ENCODE results near the gene BABAM2.

Gene BABAM2

DNA sequence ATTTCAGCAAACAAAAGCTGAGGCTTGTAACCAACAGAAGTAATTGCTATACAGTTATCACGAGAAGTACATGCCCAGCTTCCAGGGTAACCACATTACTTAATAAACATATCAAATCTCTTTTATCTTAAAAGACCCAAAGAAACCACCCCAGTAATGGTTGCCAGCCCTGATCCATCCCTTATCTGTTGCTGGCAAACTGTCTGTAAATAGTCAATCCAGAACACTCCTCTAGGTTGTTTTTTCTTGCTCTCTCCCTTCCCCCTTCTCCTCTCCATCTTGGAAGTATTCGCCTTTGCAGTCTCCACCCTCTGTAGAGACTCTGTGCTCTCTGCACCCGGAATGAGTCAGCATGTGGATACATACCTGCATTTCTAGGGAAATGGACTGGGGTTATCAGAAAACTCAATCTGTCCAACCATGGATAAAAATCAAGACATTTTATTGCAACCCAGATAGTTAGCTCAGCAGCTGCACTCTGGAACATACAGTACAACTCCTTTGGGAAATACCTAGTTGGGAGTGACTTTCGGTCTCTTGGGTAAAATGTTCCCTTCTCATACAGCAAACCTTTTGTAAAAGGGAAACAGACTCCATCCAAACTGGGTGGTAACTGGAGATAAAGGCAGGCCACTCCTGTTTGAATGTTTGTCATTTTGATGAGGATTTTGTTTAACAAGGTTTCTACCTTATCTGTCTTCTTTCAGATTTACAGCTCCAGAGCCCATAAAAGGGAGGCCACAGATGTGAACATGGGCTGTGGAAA is 378.7 kb downstream of the BABAM2 start:
- DNase-seq: no peak

DNA sequence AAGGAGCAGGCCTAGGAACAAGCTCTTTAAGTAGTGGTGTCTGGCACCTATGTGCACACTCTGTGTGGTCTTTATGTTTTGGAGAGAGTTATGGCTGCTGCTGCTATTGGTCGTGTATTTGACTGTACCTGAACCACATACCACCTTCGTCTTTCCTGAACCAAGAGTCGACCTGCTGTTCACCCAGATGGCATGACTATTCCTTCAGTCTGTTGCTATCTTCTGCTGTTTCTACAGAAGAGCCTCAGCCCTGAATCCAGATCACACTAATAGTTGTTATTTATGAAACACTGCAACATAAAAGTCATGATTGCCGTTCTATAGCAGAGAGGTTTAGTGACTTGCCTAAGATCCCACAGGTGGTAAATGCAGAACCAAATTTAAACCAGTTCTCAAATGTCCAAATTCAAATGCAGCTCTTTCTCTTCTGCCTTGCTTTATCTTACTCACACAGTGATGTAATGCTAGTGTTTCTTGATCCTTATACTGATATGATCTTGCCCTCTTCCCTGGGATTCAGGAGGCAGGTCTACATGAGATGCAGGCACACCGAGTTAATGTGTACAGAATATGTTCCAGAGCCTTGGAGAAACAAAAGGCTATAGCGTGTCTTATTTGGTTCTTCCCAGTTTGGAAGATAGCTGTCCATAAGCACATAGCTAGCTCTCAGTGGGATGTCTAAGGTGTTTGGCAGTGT is 380.1 kb downstream of the BABAM2 start:
- DNase-seq: no peak

DNA sequence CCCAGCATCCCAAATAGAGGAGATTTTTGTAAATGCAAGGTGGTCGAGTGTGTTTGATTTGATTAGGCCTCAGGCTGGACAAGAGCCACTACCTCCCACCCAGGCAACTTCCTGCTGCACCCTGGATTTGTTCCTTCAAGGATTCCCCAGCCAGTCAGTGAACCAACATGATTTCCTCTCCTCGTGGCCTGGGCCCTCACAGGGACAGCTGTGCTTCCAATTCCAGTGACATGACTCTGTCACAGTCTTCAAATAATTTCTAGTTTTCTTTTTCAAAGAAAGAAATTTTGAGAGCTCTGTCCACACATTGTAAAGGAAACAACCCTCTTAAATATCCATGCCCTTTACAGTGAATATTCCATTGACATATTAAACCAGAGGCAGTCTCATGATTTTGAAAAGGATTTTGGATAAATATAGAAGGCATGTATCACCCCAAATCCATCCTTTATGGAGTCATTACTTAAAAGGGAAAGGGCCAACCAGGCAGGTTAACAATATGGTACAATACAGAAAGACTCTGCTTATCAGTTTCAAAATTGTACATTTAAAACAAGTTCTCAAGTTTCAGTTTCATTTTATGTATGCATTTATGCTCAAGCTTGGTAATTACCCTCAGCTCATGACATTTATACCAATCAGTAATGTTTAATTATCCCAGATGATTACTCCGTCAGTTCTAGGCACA is 380.8 kb downstream of the BABAM2 start:
- DNase-seq: no peak

DNA sequence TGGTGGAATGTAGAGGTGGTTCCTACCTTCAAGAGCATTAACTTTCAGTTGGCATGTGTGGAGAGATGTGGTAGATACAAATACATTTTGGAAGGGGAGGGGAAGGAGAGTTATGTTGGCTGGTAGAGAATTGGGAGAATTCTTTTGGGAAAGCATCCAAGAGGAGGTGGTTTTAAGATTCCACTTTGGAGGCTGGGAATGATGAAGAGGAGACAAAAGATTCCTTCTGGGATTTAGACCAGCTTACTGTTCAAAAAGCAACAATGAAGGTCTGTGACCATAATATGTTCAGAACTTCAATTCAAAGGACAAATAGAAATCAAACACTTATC is 381.4 kb downstream of the BABAM2 start:
- DNase-seq: no peak

DNA sequence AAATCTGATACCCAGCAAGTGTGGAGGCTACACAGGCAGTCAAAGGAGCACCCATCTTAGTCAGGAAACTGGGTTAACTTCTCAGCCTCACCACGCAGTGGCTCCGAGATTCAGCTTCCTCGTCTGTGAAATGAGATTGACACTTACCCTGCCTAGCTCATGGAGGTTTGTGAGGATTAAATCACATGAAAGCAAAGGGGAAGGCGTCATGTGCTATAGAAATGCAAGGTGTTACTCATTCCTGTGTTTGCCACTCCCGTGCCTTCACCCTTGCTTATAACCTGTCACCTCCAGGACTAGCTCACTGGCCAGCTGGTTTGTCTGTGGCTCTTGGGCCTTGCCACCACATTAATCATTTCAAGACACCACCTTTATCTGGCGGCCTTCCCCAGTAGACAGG is 383.2 kb downstream of the BABAM2 start:
- DNase-seq: no peak

DNA sequence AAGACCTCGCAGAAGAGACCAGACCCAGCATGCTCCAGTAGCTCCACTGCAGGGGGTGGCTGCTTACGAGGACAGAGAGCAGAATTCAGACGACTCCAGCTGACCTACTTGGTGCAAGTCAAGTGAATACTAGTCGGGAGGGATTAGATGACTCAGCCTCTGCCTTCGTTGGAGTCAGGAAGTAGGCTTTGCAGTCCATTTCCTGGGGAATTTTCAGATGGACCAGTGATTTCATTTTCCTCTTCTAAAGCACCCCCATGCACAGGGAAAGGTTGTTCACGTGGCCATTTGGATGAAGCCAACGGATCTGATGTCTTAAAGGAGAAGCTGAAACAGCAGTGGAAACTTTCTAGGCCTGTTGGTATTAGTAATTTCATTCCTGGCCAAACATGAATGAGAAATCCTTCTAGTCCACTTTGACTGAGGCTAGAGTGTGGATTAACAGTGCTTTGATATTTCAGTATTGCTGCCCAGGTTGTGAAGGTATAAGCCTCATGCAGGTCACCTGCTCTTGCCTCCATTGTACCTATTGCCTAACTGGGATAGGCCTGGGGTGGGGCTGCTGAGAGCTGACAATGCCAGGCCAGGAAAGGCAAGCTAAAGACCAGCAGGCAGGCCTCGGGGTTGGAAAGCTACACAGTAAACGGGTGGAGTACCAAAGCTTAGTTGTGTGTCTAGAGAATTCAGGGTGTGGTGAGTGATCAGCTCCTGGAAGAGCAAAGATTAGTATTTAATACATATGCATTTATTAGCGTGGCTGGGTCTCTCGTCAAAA is 384.6 kb downstream of the BABAM2 start:
- DNase-seq: no peak

DNA sequence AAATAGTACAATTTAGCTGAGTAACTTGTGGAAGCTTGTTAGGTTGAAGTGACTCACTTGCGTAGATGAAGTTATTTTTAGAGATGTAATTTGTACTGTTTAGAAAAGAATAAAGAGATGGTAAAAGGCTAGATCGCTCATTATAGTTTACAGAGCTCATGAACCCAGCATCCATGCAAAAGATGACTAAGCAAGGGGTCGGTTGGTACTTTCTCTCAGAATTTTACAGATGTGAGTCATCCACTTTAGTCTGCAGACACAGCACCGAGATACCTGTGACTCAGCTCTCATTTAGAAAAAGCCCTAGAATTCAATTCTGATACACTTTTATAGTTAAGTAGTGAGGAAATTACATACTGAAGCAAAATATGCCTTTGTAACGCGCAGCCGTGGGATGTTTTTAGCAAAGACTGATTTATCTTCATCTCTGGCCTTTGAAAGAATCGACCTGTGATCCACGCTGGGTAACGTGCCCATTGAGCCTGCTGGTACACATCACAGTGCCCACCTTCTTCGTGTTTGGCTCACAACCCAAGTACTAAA is 385.6 kb downstream of the BABAM2 start:
- DNase-seq: peak; percentile 5

DNA sequence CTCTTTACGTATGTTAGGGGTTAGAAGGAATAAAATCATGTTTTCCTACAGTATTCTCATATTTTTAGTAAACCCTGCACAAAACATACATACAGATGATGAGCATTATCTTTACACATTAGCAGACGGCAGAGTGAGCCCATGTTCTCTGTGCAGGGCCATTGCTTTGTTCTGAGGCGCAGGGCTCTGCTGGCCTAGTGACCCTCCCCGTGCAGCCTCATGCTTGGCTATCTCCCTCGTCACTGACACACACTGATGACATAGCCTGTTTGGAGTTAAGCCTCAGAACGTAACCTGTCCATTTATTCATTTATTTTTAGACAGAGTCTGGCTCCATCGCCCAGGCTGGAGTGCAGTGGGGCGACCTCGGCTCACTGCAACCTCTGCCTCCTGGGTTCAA is 386.3 kb downstream of the BABAM2 start:
- no peak for DNase-seq

DNA sequence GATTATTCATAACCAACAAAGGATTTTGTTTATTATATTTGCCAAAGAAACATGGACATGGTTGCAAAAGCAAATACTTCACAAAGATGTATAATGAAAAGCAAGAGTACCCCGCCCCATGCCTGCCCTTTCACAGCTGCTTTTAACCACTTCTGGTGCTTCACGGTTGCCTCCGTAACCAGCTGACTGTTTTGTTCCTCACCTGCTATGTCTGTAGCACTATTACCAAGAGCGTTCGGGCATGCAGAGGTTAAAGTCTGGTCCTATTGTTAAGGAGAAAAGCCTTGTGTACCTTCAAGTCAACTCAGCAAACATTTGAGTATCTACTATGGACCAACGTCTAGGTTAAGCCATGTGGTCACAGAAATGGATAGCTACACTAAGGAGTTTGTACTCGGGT is 386.9 kb downstream of the BABAM2 start:
- DNase-seq: no peak

DNA sequence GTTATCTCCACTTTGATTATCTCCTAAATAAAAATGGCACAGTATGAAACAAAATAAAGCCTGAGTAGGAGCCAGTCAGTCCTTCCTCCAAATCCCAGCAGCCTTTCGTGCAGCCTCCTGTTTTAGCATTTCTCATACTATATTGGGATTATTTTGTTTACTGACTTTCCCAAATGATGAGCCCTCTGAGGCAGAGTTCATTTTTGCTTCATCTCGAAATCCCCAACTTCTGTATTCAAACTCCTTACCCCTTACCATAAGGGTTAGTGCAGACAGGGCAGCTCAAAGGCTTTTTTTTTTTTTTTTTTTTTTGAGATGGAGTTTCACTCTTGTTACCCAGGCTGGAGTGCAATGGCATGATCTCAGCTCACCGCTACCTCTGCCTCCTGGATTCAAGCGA is 388.8 kb downstream of the BABAM2 start:
- no peak for DNase-seq

DNA sequence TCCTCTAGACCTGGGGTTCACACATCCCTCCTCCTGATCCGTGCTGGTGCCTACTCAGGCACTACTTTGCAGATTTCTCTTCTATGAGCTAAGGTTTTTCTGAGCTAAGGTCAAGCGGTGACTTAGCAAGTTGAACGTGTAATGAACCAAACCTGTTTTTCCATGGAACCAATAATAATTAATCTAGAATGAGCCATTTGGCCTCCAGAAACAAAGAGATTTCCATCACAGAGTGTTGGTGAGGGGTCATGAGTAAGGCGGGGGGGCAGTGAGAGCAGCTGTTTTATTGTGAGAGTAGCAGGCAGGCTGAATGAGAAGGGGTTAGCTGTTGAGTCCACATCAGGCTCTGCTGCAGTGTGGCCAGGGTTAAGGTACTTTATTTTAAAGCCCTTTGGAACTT is 390.1 kb downstream of the BABAM2 start:
- DNase-seq: no peak

DNA sequence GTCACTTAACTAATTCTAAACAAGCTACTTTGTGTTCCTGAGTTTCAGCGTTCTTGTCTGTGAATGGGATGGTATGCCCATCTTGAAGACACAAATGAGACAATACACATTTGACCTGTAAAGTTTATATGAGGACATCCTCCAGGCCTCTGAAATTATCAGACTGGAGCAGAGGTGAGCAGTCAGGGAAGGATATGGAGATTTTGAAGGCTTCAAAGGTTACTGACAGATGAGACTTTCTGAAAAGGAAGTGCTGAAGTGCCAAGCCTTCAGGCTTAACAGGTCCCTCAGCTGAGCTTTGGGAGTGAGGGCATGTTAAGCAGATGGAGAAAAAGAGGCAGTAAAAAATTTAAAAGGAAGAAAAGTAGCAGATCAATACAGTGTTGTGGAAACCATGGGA is 391.2 kb downstream of the BABAM2 start:
- DNase-seq: no peak

DNA sequence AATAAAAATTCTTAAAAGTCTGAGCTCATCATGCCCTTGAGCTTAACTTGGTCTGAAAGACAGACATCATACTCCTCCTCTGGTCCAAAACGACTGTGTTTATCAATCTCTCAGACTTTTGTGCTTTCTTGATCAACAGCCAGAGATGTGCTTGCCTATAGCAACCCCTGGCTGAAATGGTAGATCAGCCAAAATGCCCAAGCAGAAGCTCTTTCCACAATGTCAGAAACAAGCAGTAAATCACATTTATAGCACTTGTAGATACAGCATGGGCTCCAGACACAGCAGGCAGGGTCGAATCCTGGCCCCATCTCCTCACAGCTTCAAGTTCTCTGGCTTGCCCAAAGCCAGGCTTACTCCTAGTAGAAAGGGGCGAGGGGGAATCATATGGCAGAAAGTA is 391.7 kb downstream of the BABAM2 start:
- DNase-seq: no peak

DNA sequence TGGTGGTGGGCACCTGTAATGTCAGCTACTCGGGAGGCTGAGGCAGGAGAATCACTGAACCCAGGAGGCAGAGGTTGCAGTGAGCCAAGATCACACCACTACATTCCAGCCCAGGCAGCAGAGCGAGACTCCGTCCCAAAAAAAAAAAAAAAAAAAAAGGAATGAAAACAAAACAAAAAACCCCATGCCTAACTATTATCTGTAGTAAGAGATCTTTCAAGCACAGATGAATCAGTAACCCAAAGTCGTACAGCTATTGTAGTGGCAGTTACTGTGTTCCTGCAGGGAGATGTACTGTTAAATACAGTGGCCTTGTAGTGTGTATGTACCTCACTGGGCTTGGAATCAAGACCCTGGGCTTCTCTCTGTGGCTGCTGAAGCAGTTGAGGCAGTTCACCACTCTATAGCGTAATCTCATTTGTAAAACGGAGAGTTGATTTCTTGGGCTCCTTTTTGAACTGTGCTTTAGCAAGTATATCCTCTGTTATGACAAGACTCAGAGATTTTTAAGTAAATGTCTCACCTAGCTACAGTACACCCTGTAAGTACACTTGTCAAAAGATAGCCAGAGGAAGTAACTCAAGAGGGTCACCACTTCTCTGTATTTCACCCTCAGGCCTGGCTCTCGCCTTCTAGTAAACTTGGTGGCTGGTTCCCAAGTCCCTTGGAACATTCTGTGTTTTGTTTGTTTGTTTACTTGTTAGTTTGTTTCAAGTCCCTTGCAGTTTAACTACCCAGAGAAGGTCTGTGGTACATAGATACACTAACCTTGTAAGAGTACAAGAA is 392.5 kb downstream of the BABAM2 start:
- no peak for DNase-seq

DNA sequence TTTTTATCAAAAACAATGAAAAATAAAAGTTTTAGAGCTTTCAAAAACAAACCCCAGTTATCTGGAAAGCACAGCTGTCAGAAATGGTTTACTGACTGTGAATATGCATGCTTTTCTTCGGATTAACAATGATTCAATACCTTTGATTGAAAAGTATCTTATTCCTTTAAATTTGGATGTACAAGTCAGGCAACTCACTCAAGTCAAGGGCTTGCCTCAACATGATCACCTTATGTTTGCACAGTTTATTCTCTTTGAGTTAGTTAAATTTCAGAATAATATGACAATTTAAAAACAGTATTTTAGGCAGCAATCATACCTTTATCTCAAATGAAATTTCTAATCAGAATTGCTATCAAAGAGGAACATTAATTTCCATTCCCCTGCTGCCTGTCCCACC is 393.3 kb downstream of the BABAM2 start:
- DNase-seq: no peak

DNA sequence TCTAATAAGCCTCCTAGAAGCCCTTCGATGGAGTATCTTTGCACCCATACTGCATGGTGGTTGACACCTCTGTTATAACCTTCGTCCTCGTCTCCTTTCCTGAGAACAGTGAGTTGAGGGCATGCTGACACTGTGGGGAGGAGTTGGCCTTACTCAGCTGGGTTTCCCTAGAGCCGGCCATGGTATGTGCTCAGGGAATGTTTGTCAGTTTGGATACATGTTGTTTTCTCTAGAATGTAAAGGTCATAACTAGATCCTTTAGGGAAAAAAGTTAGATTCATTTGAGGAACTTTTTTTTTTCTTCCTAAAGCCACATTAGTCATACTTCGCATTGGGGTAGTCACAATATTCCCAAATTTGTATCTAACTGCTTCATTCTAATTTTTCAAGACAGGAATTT is 396.1 kb downstream of the BABAM2 start:
- DNase-seq: no peak

DNA sequence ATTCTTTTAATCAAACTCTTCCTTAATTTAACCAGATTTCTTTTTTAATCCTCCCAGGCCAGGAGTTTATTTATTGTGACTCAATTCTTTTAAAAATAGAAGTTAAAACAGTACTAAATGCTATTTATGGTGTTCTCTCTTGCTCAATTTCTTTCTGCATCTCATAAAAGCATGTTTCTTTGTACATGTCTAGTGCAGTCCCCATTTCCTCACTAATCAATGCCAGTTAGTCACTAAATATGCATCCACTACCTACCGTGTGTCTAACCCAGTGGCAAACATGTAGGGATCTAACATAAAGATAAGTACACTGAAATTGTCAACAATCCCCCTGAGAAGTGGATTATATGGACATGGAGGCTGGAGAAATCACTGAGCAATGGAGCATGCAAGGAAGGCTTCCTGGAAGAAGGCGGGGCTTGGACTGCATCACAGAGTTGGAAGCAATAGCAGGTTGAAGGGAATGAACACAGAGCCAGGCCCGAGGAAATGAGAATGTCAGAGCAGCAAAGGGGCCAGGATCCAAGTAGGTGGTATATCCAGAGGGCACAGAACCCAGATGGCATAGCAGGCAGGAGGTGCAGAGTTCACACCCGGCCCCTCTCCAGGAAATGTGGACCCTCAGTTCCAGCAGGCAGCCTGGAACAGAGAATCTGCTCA is 396.9 kb downstream of the BABAM2 start:
- DNase-seq: no peak

DNA sequence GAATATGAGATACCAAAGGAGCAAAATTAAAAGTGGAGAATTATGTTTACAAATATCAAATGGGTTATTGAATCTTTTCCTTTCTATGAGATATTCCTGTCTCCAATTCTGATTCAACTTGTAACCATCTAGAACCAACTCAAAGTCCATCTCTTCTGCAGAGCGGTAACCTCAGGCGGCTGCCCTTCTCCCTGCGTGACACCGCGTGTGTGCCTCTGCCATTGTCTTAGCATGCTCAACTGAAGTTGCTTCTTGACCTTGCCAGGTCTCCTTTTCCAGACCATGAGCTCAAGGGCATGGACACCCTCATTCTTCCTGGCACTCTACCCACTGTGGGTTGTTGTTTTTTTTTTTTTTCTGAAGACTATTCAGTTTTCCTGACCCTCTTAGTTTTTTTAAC is 398.1 kb downstream of the BABAM2 start:
- no peak for DNase-seq

DNA sequence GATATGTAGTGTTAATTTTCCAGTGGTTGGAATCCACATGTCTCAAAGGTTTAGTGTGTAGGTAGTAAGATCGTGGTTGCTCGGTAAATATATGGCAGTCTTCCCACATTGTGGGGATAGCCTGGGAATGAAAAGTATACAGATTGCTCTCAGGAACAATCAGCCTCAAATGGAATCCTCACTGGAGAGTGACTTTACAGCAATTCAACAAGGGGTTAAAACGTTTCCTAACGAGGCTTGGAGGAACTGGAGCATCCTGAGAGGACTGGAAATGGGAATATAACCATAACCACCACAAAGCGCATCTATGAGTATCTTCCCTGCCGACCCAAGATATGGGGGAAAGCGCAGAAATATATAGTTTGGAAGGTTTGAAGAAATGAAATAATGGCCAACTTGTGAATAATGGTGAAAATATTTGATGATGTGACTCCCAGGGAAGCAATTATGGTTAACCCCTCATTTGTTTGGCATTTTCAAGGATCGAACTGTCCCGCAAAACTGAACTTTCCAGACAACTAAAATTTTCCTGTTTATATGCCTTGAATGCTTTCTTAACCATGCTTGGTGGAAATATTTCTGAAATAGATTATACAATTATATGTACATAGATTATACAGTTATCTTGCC is 401.4 kb downstream of the BABAM2 start:
- DNase-seq: no peak

DNA sequence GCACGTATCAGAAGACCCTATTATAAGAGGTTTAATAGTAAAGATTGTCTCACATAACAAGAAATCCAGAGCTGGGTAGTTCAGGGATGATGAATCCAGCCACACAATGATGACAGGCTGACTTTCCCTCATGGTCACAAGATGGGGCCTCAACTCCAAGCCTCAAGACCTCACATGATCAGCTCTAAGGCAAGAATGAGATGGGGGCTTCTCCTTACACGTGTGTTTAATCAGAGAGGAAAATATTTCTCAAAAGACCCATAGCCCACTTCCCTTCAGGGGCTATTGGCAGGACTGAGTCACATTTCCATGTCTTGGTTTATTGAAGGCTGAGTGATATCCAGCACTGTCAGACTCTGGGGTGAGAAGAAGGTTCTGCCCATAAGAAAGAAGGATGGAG is 402.0 kb downstream of the BABAM2 start:
- DNase-seq: no peak

DNA sequence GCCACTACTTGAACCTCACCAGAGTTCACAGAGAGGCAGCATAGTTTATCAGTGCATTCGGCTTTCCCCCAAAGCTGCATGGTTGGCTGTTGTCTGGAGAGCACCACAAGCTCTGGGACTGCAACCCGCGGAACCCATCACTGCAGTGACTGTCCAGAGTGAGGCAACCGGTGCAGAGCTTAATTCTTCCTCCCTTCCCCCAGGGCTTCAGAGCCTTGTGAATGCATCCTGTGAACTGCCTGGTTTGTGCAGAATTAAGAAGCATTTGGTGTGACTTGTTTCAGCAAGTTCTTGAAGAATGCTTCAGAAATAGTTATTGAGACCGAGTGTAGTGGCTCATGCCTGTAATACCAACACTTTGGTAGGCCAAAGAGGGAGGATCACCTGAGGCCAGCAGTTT is 402.9 kb downstream of the BABAM2 start:
- DNase-seq: no peak
